HG02759 (cell line): Measurements from ENCODE around the gene RHOJ.
"Not testable (repeated sequence)": the region's sequence is repeated elsewhere in the genome, so short reads cannot be mapped to it uniquely, and the experiment has no call there.

Source experiments
- ATAC-seq: cut with Tn5 transposase; IDR thresholded peaks from one replicate; pipeline ENCODE4 v1.9.1; 2021; ENCODE audit warnings: mild to moderate bottlenecking, moderate library complexity; ENCODE audit not compliant: unreplicated experiment

RHOJ gene

DNA sequence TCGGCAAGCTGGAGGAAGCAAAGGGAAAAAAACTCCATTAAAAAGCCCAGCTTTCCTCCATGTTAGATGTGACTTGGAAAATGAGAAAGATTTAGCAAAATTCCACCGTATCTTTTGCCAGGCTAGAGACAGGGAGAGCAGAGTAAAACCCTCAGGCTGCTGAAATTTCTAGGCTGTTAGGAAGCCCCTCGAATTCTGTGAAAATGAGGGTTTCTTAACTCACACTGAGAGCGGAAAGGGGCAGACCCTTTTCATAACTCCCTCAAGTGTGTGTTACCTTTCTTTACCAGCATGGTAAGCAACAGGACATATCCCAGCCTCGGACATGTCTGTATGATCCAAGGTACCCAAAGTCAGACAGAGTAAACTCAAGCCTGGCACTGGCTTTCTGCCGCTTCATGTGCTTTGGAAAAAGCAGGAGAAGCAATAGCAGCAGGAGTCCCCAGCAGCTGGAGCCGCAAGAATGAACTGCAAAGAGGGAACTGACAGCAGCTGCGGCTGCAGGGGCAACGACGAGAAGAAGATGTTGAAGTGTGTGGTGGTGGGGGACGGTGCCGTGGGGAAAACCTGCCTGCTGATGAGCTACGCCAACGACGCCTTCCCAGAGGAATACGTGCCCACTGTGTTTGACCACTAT lies at the start of gene RHOJ:
TSS of gene RHOJ (plus strand) at position 37 of the 637 bp plus-strand sequence. CDS start at position 464, 427 bp downstream.
- no peak for ATAC-seq

DNA sequence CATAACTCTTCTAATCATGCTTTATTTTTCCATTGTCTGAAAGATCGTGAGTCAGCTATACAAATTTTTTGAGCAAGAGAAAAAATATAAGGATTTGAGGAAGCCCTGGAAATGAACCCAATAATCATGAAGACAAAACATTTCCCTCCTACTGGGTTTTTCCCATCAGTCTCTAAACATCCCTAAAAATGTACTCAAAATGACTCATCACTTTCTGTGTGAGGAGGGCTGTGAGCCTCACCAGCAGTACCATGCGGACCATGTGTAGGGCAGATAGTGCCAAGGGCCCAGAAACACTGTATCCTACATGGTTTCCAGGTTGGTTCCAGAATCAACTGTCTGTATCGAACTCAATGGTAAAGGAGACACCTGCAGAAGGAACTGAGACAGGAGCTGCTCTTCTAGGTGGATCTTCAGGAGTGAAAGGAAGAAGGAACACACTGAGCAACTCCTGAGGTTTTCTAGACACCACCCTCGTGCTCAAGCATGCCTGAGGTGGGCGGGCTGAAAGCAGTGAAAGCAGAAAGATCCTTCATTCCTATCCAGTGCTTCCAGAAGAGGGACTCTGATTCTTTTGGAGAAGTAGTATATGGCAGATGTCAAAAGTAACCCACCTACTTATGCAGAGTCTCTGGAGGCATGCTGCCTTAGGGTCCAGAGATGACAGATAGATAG lies 48.6 kb upstream of the RHOJ start:
- no peak for ATAC-seq

DNA sequence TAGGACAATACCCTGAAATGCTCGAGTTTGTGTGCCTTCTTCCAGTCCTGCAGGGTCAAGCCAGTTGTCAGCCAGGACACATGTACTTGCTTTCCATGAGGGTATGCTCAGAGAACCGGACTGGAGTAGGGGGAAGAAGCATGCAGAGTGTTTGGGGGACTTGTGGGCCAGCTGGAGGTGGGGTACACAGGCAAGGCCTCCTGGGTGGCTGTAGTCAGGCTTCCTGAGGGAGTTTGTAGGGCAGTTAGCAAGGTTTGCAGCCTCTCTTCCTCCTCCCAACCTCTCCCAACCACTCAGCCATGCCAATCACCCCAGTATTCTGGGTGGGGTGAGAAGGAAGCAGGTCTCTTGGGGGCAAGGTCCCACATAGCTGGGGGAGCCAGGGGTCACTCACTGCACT lies 47.0 kb upstream of the RHOJ start:
- no peak for ATAC-seq

DNA sequence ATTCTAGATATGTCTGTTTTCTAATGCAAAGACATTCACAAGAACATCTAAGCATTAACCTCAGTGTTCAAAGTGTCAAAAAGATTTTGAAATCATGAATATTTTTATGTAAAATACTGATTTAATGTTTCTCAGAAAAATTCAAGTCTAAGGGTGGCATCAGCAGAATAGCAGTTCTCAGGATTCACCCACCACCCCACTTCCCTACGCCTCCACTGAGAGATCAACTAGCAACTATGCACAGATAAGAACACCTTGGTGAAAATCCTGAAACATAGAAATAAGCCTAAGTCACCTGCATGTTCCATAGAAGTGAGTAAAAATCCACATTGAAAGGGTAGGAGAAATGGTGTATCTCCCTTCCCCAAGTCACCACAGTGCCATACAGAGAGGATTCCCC lies 40.9 kb upstream of the RHOJ start:
- no peak for ATAC-seq

DNA sequence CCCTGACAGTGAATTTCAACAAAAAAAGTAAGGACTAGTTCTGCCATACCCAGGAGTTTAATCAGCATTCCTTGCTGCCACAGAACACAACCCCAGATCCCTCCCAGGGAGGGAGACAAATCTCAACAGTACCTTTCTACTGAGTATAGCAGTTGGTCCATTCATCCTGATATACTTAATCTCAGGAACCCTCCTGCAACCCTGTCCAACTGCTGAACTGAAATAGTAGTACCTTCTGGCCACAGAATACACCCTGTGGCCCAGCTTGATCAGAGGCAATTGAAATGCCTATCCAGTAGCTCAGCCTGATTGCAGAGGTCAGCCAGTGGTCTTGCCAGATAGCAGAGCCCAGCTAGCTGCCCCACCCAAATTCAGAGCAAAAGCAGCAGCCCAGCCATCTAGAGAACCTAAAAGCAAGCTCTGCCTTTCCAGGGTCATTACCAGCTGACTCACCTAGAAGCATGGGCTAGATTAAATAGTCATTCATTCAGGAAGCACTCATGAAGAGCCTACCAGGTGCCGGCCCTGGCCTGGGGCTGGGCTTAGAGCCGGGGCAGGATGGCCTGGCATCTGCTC lies 40.0 kb upstream of the RHOJ start:
- ATAC-seq, result no peak

DNA sequence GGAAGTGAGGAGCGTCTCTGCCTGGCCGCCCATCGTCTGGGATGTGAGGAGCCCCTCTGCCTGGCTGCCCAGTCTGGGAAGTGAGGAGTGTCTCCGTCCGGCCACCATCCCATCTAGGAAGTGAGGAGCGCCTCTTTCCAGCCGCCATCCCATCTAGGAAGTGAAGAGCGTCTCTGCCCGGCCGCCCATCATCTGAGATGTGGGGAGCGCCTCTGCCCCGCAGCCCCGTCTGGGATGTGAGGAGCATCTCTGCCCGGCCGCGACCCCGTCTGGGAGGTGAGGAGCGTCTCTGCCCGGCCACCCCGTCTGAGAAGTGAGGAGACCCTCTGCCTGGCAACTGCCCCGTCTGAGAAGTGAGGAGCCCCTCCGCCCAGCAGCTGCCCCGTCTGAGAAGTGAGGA lies 39.0 kb upstream of the RHOJ start:
- not testable (repeated sequence) for ATAC-seq

DNA sequence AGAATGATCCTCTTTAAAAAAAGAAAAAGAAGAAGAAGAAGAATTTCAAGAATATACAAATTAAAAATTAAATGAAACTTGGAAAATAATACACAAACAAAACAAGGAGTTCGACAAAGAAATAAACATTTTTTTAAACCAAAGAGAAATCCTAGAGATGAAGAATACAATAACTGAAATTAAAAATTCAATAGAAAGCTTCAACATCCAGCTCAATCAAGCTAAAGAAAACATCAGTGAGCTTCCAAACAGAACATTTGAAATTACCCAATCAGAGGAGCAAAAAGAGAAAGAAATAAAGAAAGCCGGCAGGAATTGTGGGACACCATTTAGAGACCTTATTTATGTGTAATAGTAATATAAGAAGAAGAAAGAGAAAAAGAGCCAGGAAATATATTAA lies 37.2 kb upstream of the RHOJ start:
- ATAC-seq, result no peak

DNA sequence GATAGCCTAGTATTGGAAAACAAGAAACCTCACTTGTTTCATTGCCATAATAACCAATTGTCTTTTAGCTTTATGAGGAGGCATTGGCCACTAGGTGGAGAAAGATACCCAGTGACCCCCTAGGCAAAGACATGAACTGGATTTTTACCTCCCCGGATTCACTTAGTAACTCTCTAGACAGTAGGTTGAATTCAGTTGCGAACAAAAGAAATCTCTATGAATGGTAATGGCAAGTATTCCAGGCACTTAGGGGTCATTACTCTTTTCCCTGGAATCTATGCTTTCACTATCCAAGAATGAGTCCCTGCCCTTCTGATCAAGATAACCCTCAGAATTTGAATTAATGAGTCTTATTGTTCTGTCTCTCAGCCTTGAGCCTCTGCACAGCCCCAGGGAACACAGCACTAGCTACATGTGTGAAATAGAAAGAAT lies 29.5 kb upstream of the RHOJ start:
- ATAC-seq, result no peak

DNA sequence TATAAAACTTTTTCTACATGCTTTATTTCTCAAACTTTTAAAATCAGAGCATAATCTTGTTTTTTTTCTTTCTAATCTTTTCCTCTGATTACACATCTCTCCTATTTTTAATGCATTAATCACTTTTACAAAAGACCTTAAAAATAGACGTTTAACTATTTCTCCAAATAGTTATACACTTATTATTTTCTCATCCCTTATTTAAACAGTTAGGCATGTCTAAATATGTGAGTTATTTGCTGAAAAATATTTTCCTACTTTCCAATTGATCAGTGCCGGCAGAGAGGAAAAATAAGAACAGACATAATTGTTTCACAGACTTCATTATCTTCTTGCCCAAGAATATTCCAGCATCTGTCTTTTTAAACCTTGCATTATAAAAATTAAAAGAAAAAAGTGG lies 28.7 kb upstream of the RHOJ start:
- no peak for ATAC-seq

DNA sequence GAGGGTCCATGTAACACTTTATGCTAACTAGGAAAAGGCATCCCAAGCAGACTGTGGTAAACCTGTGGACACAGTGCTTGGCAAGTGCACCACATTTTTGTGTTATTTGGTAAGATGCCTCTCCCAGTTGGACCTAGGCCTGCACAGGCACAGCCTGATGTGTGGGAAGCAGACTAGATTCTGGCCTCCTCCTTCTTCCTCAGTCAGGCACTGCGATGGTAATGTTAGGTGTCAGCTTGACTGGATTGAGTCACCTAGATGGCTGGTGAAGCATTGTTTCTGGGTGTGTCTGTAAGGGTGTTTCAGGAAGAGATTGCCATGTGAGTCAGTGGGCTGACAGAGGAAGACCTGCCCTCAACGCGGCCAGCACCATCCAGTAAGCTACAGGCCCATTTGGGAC lies 25.3 kb upstream of the RHOJ start:
- ATAC-seq, result no peak

DNA sequence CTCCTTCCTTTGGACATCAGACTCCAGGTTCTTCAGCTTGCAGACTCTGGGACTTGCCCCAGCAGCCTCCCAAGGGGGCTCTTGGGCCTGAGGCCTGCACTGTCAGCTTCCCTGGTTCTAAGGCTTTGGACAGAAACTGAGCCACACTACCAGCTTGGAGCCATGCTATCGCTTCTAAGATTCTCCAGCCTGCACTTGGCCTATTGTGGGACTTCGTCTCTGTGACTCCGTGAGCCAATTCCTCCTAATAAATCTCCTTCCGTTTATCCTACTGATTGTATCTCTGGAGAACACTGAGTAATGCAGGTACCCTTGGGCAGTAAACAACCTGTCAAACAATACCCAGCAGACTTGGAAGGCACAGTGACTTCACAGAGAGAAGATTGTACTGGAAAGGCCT lies 24.9 kb upstream of the RHOJ start:
- ATAC-seq, result no peak

DNA sequence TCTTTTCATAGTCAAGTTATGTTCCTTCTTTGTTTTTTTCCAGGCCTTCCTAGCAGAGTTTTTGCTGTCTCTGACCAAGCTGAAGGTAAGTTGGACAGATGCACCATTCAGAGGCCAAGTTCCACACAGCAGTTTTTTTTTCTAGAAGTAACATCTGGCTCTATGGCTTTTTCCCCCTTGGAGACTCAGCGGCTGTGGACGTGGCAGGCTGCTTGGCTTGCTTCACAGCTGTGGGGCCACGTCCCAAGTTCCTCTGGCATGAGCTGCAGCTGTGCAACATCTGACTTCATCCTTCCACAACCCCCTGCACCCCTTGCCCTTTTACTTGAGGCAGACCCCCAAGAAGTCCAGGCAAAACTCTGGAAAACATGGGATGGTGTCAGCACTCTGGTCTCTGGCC lies 24.2 kb upstream of the RHOJ start:
- no peak for ATAC-seq

DNA sequence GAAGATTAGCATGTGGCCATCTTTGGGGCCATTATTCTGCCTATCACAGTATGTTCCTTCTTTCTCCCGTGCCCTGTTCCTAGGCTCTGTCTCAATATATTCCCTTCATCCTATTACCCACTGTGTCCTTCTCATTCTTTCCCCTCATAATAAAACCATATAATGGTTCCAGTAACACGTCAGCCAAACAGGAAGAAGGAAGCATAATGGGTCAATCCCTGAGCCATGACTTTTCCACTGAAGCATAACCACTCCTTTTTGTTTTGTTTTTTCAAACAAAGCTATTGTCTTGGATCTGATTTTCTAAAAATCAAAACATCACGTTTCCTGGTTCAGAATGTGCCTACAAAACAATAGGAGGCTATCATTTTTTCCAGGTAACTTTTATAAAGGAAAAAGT lies 21.3 kb upstream of the RHOJ start:
- ATAC-seq, result no peak

DNA sequence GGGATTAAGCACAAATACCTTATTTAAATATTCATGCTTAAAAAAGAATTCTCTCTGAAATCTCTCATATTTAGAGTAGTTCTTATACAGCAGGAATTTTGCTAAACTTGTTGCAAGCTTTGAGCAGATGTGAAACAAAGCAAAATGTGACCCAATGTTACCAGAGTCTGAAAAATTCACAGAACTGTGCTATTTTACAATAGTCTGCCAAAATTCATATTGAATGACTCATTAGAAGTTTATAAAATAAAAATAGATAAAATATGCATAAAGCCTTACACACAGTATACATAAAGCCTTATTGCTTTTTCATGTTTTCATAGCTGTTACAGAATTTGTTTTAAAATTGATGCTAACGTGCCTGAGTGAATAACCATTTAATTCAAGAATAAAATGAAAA lies 17.8 kb upstream of the RHOJ start:
- no peak for ATAC-seq

DNA sequence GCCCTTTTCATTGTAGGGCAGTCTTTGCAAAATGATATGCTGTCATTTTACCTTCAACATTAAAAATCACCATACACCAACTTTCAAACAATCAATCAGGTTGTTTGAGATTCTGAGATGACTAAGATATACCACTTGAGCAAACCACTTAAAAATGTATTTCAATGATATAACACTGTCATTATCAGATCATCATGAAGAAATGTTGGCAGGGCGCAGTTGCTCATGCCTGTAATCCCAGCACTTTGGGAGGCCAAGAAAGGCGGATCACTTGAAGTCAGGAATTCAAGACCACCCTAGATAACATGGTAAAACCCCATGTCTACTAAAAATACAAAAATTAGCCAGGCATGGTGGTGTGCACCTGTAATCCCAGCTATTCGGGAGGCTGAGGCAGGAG lies 13.0 kb upstream of the RHOJ start:
- ATAC-seq, result no peak

DNA sequence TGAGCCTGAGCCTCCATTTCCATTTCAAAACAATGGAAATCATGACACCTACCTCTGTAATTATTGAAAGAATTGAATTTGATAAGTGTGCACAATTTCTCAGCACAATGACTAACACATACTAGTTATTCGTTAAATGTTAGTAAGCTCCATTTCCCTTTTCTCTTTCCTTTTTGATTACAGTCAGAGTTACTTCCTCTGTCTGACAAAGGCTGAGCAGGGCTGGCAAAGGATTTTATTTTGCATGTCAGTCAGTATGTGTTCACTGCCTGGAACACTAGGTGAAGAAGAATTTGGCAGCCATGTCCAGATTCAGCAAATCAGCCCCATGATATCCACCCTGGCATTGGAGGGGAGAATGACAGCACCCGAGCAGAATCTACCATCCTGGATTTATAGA lies 12.2 kb upstream of the RHOJ start:
- no peak for ATAC-seq

DNA sequence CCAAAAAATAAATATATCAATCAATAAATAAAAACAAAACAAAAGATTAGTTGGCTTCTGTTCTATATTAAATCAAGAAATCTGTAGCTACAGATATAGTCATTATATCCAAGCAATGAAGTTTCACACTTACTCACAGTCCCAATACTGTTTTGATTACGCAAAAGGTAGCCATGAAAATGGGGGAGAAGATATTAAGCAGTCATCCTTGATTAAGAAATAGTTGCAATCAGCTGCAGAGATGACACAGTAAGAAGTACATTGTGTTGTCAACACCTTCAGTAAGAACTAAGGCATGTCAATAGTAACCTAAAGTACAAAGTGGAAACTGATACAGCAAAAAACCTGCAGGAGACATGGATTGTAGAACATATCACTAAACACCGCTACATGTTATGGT lies 11.0 kb upstream of the RHOJ start:
- ATAC-seq, result no peak

DNA sequence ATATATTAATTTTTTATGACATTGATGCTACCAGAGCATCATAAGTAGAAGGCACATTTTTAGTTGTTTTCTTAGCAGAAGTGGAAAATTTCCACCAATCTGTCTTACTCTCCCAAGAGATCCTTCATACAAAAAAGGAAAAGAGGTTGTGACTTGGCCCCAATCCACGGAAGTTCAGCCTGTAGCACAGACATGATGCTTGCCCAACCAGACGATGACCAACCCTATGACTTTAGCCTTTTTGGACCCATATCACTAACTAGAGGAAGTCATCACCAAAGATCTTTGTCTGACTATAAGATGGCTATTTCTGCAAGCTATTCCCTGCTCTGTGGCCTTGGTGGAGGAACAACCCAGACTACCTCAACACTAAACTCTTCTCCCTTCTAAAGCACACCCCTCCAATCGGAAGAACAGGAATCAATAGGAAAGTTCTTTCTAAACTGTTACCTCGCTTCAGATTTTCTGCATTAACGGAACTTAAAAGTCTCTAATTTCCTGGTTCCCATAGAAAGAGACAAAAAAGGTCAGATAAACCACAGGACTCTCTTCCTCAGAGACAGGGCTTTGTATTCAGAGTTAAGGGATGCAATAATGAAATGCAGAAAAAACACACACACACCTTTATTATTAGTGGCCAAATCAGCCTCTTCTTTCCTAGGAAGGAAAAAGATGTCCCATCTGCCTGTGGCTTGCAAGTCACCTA lies 4.1 kb upstream of the RHOJ start:
- no peak for ATAC-seq

DNA sequence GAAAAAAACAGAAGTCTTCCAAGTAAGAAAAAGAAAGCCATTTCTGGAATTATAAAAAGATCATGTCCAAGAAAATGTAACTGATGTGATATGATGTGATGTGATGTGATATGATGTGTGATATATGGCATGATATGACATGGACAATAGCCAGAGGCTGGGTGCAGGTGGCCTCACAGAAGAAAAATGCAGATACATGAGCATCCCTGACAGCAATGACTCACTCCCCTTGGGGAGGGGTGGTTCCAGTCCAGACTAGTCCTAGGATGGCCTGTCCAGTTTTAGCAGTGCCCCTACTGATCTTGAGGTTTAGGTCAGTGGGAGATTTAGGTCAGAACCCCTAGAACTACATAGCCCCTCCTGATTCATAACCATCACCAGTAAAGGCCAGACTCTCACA lies 3.5 kb upstream of the RHOJ start:
- ATAC-seq, result no peak

DNA sequence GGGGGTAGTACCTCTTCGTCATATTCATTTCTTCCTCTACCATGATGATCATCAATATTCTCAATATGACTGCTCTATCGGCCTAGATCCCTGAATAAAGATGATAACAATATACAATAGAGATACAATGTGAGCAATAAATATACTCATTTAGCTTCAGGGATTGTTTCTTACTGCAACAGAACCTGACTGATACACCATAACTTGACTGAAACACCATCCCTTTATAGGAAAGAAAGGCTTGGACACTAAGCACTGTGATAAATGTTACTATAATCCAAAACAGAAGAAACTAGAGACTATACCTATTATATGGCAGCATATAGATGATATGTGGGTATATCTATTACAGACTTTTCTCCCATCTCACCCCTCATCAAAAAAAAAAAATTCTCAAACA lies 1.2 kb upstream of the RHOJ start:
- no peak for ATAC-seq

DNA sequence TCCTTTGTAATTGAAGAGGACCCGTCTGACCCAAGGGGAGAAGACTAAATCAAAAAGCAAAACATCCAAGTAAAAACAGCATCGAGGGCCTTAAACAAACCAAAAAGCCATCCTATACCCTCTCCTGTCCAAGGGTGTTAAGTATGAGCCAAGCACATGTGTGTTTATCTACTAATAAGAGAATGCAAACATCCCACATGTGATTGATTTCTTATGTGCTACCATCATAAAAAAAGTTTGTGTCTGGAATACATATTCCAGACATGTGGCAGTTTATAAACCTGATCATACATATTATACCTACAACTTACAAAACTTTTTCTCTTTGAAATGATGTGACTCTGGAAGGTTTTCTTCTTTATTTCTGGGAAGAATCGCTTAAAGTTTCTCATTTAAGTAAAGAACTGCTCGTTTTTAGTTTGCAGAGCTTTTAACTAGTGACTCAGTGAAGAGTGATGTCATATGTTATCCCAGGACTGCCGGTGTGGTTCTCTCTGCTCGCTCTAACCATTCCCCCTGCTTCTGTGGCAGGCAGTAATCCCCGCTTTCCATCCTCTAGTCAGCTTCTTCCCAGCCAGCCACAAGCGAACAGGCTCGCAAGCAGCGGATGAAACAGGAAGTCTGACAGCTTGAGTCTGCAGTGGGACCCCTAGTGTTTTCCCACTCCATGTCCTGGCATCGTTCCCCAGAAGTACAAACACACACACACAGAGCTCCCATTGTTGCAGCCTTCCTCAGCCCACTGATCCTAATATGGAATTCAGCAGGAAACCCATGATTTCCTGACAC lies 431 bp upstream of the RHOJ start:
- ATAC-seq, result no peak
